GM23248 (cell line): ENCODE data around the gene PER3. TPM values are rescaled to one million over a fixed set of nuclear protein-coding genes. Genes with fewer than 3 reads are reported as not detected.

Experiments
- DNase-seq: peaks from one replicate; pipeline ENCODE4 v3.0.0-alpha.2; 2015
- H2AFZ ChIP-seq: fragments of 200-600 bp; sonication (generic); 2 replicates; pipeline ENCODE4 v1.6.1; 2016; ENCODE audit warnings: antibody characterized with exemption
- H3F3A ChIP-seq: fragments of 200-600 bp; sonication (generic); 2 replicates; pipeline ENCODE4 v1.6.1; 2016; ENCODE audit warnings: mild to moderate bottlenecking, antibody characterized with exemption, mixed run types; ENCODE audit not compliant: insufficient read depth
- H3K27ac ChIP-seq: fragments of 200-600 bp; sonication (generic); 2 replicates; pipeline ENCODE4 v1.5.1; 2016; ENCODE audit warnings: mild to moderate bottlenecking
- H3K27me3 ChIP-seq: fragments of 200-600 bp; sonication (generic); replicated peaks from 2 replicates; pipeline ENCODE4 v1.6.1; 2016; ENCODE audit warnings: mild to moderate bottlenecking; ENCODE audit not compliant: insufficient read depth
- H3K36me3 ChIP-seq: fragments of 200-600 bp; sonication (generic); 2 replicates; pipeline ENCODE4 v1.6.1; 2016; ENCODE audit warnings: low read depth, mild to moderate bottlenecking
- H3K4me1 ChIP-seq: fragments of 200-600 bp; sonication (generic); 2 replicates; pipeline ENCODE4 v1.6.1; 2016; ENCODE audit warnings: mild to moderate bottlenecking; ENCODE audit not compliant: insufficient read depth
- H3K4me2 ChIP-seq: fragments of 200-600 bp; sonication (generic); one replicate; pipeline ENCODE4 v1.6.1; 2016; ENCODE audit warnings: mild to moderate bottlenecking; ENCODE audit not compliant: unreplicated experiment
- H3K4me3 ChIP-seq: fragments of 200-600 bp; sonication (generic); 2 replicates; pipeline ENCODE4 v1.5.1; 2016; ENCODE audit warnings: mild to moderate bottlenecking
- H3K79me2 ChIP-seq: fragments of 200-600 bp; sonication (generic); 2 replicates; pipeline ENCODE4 v1.6.1; 2016; ENCODE audit warnings: mild to moderate bottlenecking; ENCODE audit not compliant: insufficient read depth
- H3K9ac ChIP-seq: fragments of 200-600 bp; sonication (generic); 2 replicates; pipeline ENCODE4 v1.6.1; 2016; ENCODE audit warnings: mild to moderate bottlenecking
- H3K9me2 ChIP-seq: fragments of 200-600 bp; sonication (generic); 2 replicates; pipeline ENCODE4 v1.6.1; 2016; ENCODE audit warnings: mixed run types, mild to moderate bottlenecking, moderate library complexity; ENCODE audit not compliant: insufficient read depth
- H3K9me3 ChIP-seq: fragments of 200-600 bp; sonication (generic); one replicate; pipeline ENCODE4 v1.6.1; 2017; ENCODE audit warnings: low read depth
- H4K20me1 ChIP-seq: fragments of 200-600 bp; sonication (generic); 2 replicates; pipeline ENCODE4 v1.6.0; 2016; ENCODE audit not compliant: insufficient read depth
- EZH2 ChIP-seq: fragments of 200-600 bp; sonication (generic); IDR thresholded peaks from 2 replicates; pipeline ENCODE4 v1.6.1; 2018; ENCODE audit warnings: antibody characterized with exemption, mild to moderate bottlenecking; ENCODE audit not compliant: insufficient read depth, poor library complexity, severe bottlenecking
- EZH2phosphoT487 ChIP-seq: fragments of 200-600 bp; sonication (generic); IDR thresholded peaks from 2 replicates; pipeline ENCODE4 v1.6.1; 2018; ENCODE audit warnings: antibody characterized with exemption, moderate library complexity, mild to moderate bottlenecking, low read depth; ENCODE audit not compliant: insufficient read depth
- WGBS, 2 experiments: methylation state at CpG; one replicate each; pipeline ENCODE4 v1.1.6; 2015 to 2017; ENCODE audit warnings: low lambda C conversion rate in 2 of 2, low coverage in 1 of 2; ENCODE audit errors: missing lambda C conversion rate in 2 of 2; 5-methylcytosine and 5-hydroxymethylcytosine counted together
- in situ Hi-C: fragments of 300-500 bp; cut with MboI; formaldehyde crosslinking; loops from 2 replicates; pipeline ENCODE4 v1.15.0; 2020
- polyA plus RNA-seq: library from polyadenylated mRNA; unstranded; fragments of >200 nt; fragmentation: Nextera tagmentation; extraction: Ambion mirVana; gene quantifications from 2 replicates; pipeline ENCODE4 v1.2.1, GENCODE V29; 2016
- total RNA-seq: library from RNA; depleted of rRNA; stranded (reverse); fragments of >200 nt; shearing (Covaris generic); gene quantifications from 2 replicates; pipeline ENCODE4 v1.2.3, GENCODE V29; 2014

PER3 gene
- total and polyA plus RNA-seq, 2 experiments from 2014 or later = 1.1 to 2.4 TPM

DNA sequence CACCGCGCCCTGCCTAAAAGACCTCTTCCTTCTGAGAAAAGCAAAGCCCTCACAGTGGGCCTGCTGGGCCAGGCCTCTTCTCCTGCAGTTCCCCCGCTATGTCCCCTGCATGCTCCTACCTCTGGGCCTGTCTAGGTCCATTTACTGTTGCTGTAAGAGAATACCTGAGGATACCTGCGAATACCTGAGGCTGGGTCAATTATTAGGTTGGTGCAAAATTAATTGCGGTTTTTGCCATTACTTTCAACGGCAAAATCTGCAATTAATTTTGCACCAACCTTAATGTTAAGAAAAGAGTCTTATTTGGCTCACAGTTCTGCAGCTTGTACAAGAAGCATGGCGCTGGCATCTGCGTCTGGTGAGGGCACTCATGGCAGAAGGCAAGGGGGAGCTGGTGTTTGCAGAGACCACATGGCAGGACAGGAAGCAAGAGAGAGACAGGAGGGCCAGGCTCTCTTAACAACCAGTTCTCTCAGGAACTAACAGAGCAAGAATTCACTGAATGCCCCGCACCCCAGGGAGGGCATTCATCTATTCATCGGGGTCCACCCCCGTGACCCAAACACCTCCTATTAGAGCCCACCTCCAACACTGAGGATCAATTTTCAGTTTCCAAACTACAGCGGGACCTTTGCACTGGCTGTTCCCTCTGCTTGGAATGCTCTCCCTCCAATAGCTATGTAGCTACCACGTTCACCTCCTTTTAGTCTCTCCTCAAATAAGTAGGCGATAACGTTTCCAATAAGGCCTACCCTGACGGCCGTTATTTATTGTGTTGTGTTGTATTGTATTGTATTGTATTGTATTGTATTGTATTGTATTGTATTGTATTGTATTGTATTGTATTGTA is 78.3 kb downstream of the PER3 start:
- Histone ChIP-seq H3K9ac (no peak overlapping the region), H3K4me3 (no peak overlapping the region), H4K20me1 (no peaks in the 10 kb centered on the region), H3K27ac (no peak overlapping the region), H3K9me3 (no peaks in the 10 kb centered on the region), H2AFZ (no peak overlapping the region), H3K4me1 (no peaks in the 10 kb centered on the region), H3K4me2 (no peak overlapping the region), H3K79me2 (no peaks in the 10 kb centered on the region), H3K9me2 (no peaks in the 10 kb centered on the region), H3K27me3 (no peaks in the 10 kb centered on the region), H3F3A (no peaks in the 10 kb centered on the region), H3K36me3 (no peaks in the 10 kb centered on the region)
- no peak for DNase-seq
- 80 to 85% methylated on average over 17 of the region's 17 CpGs for WGBS, 2 experiments
- no peak for TF ChIP-seq EZH2phosphoT487
- TF ChIP-seq EZH2 = no peak
- in situ Hi-C loops = no loop called here

DNA sequence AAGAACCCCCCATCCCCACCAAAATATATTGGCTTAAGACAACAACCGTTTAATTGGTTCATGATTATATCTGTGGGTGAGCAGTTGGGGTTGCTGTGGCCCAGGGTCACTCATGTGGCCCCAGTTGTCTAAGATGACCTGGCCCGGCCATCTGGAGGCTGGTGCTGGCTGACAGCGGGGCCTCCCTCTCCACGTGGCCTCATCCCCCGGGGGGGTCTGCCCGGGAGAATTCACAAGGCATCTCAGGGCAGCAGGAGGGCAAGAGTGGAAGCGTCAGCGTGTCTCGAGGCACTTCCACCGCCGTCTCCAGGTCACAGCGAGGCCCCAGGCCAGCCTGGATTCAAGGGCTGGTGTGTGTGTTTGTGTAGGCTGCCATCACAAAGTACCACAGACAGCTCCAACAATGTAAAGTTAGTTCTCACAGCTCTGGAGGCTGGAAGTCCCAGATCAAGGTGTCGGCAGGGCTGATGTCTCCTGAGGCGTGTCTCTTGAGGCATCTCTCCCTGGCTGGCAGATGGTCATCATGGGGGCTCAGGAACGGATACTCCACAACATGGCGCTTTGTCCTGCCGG is 79.8 kb downstream of the PER3 start:
- Histone ChIP-seq H3K9ac (no peak overlapping the region), H3K27ac (no peak overlapping the region), H3K4me1 (no peaks in the 10 kb centered on the region), H3K9me3 (no peaks in the 10 kb centered on the region), H3K9me2 (no peaks in the 10 kb centered on the region), H4K20me1 (no peaks in the 10 kb centered on the region), H3K27me3 (no peaks in the 10 kb centered on the region), H2AFZ (no peak overlapping the region), H3F3A (no peaks in the 10 kb centered on the region), H3K79me2 (no peaks in the 10 kb centered on the region), H3K36me3 (no peaks in the 10 kb centered on the region), H3K4me2 (no peak overlapping the region), H3K4me3 (no peak overlapping the region)
- DNase-seq = no peak
- in situ Hi-C loops = no loop called here
- WGBS, 2 experiments = 42% methylated on average over 16 to 17 of the region's 17 CpGs
- no peak for TF ChIP-seq EZH2
- TF ChIP-seq EZH2phosphoT487 = no peak

DNA sequence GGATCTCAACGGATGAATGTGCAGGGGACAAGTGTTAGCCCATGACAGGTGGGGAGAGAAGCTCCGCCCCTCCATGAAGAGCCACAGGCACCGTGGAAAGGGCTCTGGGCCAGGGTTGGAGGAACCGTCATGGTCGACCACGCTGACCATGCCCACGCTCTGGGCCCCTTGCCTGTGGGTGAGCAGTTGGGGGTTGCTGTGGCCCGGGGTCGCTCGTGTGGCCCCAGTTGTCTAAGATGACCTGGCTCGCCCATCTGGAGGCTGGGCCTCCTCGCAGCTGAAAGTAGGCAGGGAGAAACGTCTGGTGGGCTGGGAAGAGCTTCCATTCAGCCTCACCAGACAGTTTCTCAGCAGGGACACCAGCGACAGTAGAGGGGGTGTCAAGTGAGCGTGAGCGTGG is 81.9 kb downstream of the PER3 start:
- Histone ChIP-seq H3K79me2 (no peaks in the 10 kb centered on the region), H3F3A (no peaks in the 10 kb centered on the region), H3K4me2 (no peak overlapping the region), H3K27ac (no peak overlapping the region), H2AFZ (no peak overlapping the region), H4K20me1 (no peaks in the 10 kb centered on the region), H3K9me2 (no peaks in the 10 kb centered on the region), H3K4me1 (no peaks in the 10 kb centered on the region), H3K9me3 (no peaks in the 10 kb centered on the region), H3K27me3 (no peaks in the 10 kb centered on the region), H3K9ac (no peak overlapping the region), H3K36me3 (no peaks in the 10 kb centered on the region), H3K4me3 (no peak overlapping the region)
- in situ Hi-C loops = no loop called here
- DNase-seq = no peak
- TF ChIP-seq EZH2phosphoT487 = no peak
- TF ChIP-seq EZH2 = no peak
- 62 to 66% methylated on average over 16 of the region's 16 CpGs for WGBS, 2 experiments

DNA sequence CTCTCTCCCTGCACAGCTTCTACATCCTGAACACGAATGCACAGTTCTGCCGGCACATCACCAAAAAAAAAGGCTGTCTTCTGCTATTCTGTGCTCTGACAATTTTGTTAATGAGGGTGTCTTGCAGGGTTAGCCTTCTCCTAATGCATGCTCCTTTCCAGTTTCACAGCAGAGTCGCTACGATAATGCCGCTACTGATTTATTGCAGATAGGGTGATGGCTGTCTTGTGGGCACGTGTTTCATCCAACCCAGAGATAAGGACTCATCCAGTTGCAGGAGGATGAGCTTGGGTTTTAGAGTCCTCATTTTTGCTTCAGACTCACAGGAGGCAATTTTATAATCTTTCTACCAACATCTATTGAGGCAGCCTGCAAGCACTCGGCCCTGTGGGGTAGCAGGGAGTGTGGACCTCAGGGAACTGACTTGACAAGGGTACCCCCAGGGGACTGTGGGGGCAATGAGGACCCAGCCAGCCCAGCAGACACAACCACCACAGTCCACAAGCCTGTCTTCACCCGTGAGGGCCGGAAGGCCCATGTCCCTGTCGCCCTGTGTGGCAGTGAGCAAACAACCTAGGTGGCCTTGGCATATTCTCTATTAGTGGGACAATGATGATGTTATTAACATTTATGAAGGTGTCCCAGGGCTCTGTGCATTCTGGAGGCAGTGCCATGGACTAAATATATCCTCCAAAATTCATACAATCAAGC is 84.1 kb downstream of the PER3 start:
- TF ChIP-seq EZH2 (no peak), EZH2phosphoT487 (no peak)
- no peak overlapping the region for H3K4me2 ChIP-seq
- in situ Hi-C loops = no loop called here

More for the DNA sequence above, 84.1 kb downstream of the PER3 start:
- H3K9ac ChIP-seq = no peak overlapping the region
- no peaks in the 10 kb centered on the region for H3K27me3 ChIP-seq
- no peak for DNase-seq
- H4K20me1 ChIP-seq = no peaks in the 10 kb centered on the region
- H2AFZ ChIP-seq = no peak overlapping the region
- no peak overlapping the region for H3K4me3 ChIP-seq
- no peaks in the 10 kb centered on the region for H3F3A ChIP-seq
- H3K79me2 ChIP-seq = no peaks in the 10 kb centered on the region
- WGBS, 2 experiments = 42 to 50% methylated on average over 10 of the region's 10 CpGs
- no peaks in the 10 kb centered on the region for H3K36me3 ChIP-seq
- no peaks in the 10 kb centered on the region for H3K9me3 ChIP-seq
- no peaks in the 10 kb centered on the region for H3K9me2 ChIP-seq
- no peaks in the 10 kb centered on the region for H3K4me1 ChIP-seq
- no peak overlapping the region for H3K27ac ChIP-seq
